Vein endothelial cell (primary cell): ENCODE results near the gene VAMP4. TPM values are rescaled to one million over a fixed set of nuclear protein-coding genes. Genes with fewer than 3 reads are reported as not detected.

Source experiments
- small RNA-seq: library from RNA; depleted of rRNA; stranded (forward); fragments of <200 nt; gene quantifications from one replicate; pipeline ENCODE3, GENCODE V24; 2012
- total RNA-seq: library from RNA; depleted of rRNA; stranded (reverse); fragments of >200 nt; gene quantifications from 2 replicates; pipeline ENCODE4 v1.2.3, GENCODE V29; 2012

VAMP4 gene, protein sequence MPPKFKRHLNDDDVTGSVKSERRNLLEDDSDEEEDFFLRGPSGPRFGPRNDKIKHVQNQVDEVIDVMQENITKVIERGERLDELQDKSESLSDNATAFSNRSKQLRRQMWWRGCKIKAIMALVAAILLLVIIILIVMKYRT
- 4.2 and 6.9 TPM in 2 replicates for total RNA-seq

DNA sequence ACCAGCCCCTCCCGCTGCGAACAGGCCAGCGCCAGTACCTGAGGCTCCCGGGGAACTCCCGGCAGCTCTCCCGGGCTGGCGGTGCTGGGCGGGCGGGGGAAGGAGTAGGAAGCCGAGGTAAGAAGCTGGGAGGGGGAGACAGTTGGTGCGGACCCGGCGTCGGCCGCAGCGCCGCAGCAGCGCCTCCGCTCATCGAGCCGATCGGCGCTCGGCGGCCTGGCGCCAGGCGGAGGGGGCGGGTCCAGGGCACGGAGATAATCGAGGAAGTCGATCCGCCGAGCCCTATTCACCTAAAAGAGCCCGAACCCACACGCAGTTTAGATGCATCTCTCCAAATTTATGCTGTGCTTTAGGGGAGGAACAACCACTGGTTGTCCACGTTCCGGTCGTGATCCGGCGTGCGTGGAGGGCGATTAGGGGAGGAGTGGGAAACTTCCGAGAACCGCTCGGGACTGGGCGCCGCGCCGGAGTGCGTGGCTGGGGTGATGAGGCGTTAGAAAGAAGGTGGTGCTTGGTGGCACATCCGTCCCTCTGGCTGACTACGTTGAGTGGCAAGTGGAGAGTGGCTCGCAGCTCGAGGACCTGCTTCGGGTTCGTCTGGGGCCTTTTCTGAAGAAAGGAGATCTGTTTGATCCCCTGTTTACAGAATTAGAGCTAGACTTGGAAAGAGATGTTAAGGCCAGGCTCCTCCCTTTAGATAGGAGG lies at the start of gene VAMP4:
Gene VAMP4 (minus strand): TSS at position 194 of the 705 bp plus-strand sequence. CDS start 3,651 bp downstream, outside the sequence.

DNA sequence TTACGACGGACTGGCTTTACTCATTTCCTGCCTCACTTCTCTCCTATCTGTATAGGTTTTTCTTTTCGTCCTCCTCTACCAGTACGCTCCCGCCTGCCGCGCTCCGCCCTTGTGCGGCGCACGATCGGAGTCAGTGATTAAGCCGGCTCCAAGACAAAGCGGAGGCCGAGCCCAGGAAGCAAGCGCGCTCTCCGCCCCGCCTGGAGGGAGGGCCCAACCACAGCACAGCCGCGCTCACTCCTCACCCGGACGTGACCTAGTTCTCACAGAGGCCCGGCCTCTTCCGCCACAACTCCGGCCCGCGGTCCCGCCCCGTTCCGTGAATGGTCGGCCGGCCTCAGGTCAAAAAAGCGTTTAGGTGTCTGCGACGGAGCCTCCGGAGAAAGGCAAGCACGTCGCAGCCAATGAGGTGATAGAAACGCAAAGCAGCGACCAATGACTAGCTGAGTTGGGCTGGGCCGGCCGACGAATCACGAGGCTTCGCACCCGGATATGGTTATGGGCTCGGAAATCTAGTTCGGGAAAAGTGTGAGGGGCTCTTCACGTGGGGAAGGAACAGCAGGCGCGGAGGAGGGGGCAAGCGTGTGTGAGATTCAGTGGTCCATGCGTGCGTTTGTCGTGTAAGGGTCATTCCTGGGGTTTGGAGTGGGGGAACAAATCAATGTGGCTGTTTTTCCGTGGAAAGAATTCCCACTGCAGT lies 39.5 kb upstream of the VAMP4 start, which contains the start of gene METTL13:
Gene METTL13 (plus strand): TSS at position 485 of the 700 bp plus-strand sequence. CDS start 308 bp downstream, outside the sequence.

DNA sequence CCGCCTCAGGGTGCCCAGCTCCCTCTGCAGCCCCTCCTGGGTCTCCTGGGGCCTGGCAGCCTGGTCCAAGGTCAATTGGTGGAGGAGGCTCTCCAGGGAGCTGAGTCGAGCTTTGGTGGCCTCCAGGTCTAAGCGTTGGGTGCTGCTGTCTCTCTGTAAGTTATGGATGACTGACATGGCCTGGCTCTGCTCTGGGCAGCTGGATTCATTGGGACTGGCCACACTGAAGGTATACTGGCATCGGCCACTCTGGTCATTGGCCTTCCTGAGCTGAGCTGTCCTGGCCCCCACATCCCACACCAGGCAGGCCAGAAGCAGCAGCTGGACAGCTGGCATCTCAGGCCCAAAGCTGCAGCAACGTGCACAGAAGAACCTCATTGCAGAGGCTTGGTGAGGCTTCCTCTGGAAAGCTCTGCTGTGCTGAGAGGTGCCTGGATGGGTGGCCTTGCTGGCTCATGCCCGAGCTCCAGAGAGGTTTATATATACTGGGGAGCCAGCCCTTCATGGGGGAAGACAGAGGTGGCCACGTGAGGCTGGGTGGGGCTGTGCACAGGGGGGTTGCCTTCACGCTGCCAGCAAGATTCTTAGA lies 89.5 kb downstream of the VAMP4 start, which contains the start of gene MYOC:
Gene MYOC (minus strand): TSS at position 455 of the 589 bp plus-strand sequence. CDS start 77 bp downstream, at position 378.

Small RNAs within 50 kb of the gene (small RNA-seq; reads per million reads assigned to genes)
- 0.11 reads per million for gene RF00601

Other genes with a start within 250 kb of the VAMP4 start
- not detected in 2 replicates for gene MYOCOS, start 119.8 kb downstream of the VAMP4 start, total RNA-seq
- gene MYOC, start 89.4 kb downstream of the VAMP4 start, total RNA-seq, result not detected in 2 replicates
- 13.4 and 17.1 TPM in 2 replicates for gene METTL13, start 39.6 kb upstream of the VAMP4 start, total RNA-seq
- gene DNM3, start 99.4 kb upstream of the VAMP4 start, total RNA-seq, result 1.6 and 3.8 TPM in 2 replicates